K562 (cell line): Measurements from ENCODE around the gene CFHR4. TPM values are rescaled to one million over a fixed set of nuclear protein-coding genes. Genes with fewer than 3 reads are reported as not detected.

Source experiments
- ATAC-seq: fragments of 200-7000 bp; cut with Tn5 transposase; 3 replicates; pipeline ENCODE4 v1.9.1; 2020; ENCODE audit warnings: moderate library complexity
- BruUV-seq: library from RNA; stranded (reverse); fragments of 400-500 nt; replicated peaks from 2 replicates; lab custom pipeline; 2021; lab: Mats Ljungman, UMichigan
- CTCF ChIA-PET: fragments of 300-600 bp; formaldehyde crosslinking; extraction: SDS; loops from one replicate; lab custom pipeline; 2021; ENCODE audit warnings: low intra/inter-chr PET ratio; lab: Yijun Ruan, JAX
- POLR2A ChIA-PET: fragments of 300-600, 350-650 bp; sonication (Branson Sonifier 250); formaldehyde crosslinking; extraction: SDS; loops from one replicate; lab custom pipeline; 2021; ENCODE audit warnings: antibody characterized with exemption, inconsistent platforms; lab: Yijun Ruan, JAX
- DNase-seq, 4 experiments: peaks; one replicate each; pipeline versions ENCODE4 v3.0.0 to v3.0.0-alpha.2; 2011 to 2018; ENCODE audit warnings: low spot score in 3 of 4, mixed read lengths in 3 of 4; ENCODE audit errors: extremely low read depth in 1 of 4
- FAIRE-seq: peaks from 2 replicates; lab custom pipeline; 2011; peaks lifted over from hg19 to GRCh38; lab: Jason Lieb, UNC
- H2AFZ ChIP-seq: 2 replicates; pipeline ENCODE4 v1.6.0; 2011; ENCODE audit warnings: low read depth, low read length, control low read depth, inconsistent platforms
- H3K27ac ChIP-seq: fragments of 200-600 bp; 3 replicates; pipeline ENCODE4 v1.8.0; 2011; ENCODE audit warnings: low read depth, mild to moderate bottlenecking, control low read depth, inconsistent platforms, low read length, moderate library complexity, mixed read lengths; ENCODE audit errors: extremely low read depth
- H3K27me3 ChIP-seq, 2 experiments: fragments of 300-600 bp in 1 of 2; 2 replicates in 1 of 2; 3 replicates in 1 of 2; pipeline versions ENCODE4 v1.6.0 to v1.8.0; 2011; ENCODE audit warnings: inconsistent platforms in 2 of 2, low read length in 2 of 2, mild to moderate bottlenecking in 1 of 2, mixed read lengths in 1 of 2, moderate library complexity in 1 of 2; ENCODE audit not compliant: control insufficient read depth in 2 of 2, insufficient read depth in 2 of 2
- H3K36me3 ChIP-seq: fragments of 300-600 bp; 3 replicates; pipeline ENCODE4 v1.8.0; 2011; ENCODE audit warnings: mild to moderate bottlenecking, low read length, inconsistent platforms; ENCODE audit not compliant: control insufficient read depth, insufficient read depth
- H3K4me1 ChIP-seq, 2 experiments: fragments of 200-600 bp in 1 of 2; replicated peaks in 1 of 2; 2 replicates in 1 of 2; 3 replicates in 1 of 2; pipeline versions ENCODE4 v1.5.1 to v1.8.0; 2011; ENCODE audit warnings: inconsistent platforms in 2 of 2, low read length in 2 of 2, mild to moderate bottlenecking in 1 of 2, mixed read lengths in 1 of 2, moderate library complexity in 1 of 2; ENCODE audit not compliant: control insufficient read depth in 2 of 2, insufficient read depth in 2 of 2
- H3K4me2 ChIP-seq: 2 replicates; pipeline ENCODE4 v1.6.1; 2011; ENCODE audit warnings: low read length, control low read depth, inconsistent platforms, mixed read lengths; ENCODE audit not compliant: insufficient read depth
- H3K4me3 ChIP-seq: fragments of 200-600 bp; sonication (generic), shearing (Covaris generic); 2 replicates; pipeline ENCODE4 v1.5.1; 2016; ENCODE audit warnings: control low read depth, inconsistent platforms
- H3K79me2 ChIP-seq: fragments of 200-600 bp; 3 replicates; pipeline ENCODE4 v1.8.0; 2011; ENCODE audit warnings: low read length, inconsistent platforms; ENCODE audit not compliant: control insufficient read depth, insufficient read depth
- H3K9ac ChIP-seq, 2 experiments: 2 replicates each; pipeline versions ENCODE4 v1.6.0 to v1.6.1; 2011; ENCODE audit warnings: low read depth in 2 of 2, low read length in 2 of 2, control low read depth in 1 of 2, inconsistent platforms in 1 of 2, mild to moderate bottlenecking in 1 of 2, mixed read lengths in 1 of 2; ENCODE audit not compliant: insufficient read depth in 1 of 2
- H3K9me1 ChIP-seq: one replicate; pipeline ENCODE4 v1.6.0; 2011; ENCODE audit warnings: inconsistent platforms, mild to moderate bottlenecking, low read length, moderate library complexity; ENCODE audit not compliant: control insufficient read depth, insufficient read depth
- H3K9me3 ChIP-seq: replicated peaks from 2 replicates; pipeline ENCODE4 v1.5.1; 2011; ENCODE audit warnings: low read depth, low read length, inconsistent platforms; ENCODE audit not compliant: control insufficient read depth, insufficient read depth
- H4K20me1 ChIP-seq: replicated peaks from 2 replicates; pipeline ENCODE4 v1.6.1; 2011; ENCODE audit warnings: low read length, inconsistent platforms, mixed read lengths; ENCODE audit not compliant: control insufficient read depth, insufficient read depth
- ARID1B ChIP-seq: fragments of 450-650 bp; IDR thresholded peaks from 2 replicates; pipeline ENCODE4 v1.6.1; 2016; ENCODE audit warnings: antibody characterized with exemption, mild to moderate bottlenecking, inconsistent platforms
- GATA2 ChIP-seq: sonication (generic); formaldehyde crosslinking; IDR thresholded peaks from 2 replicates; pipeline ENCODE4 v1.4.0; 2020; ENCODE audit warnings: mild to moderate bottlenecking, missing genetic modification reagents
- MEIS2 ChIP-seq: fragments of 450-650 bp; IDR thresholded peaks from 2 replicates; pipeline ENCODE4 v1.6.1; 2014; ENCODE audit warnings: mild to moderate bottlenecking; ENCODE audit not compliant: partially characterized antibody
- RAD21 ChIP-seq, 2 experiments: fragments of 250-450 bp in 1 of 2; fragments of 450-650 bp in 1 of 2; sonication (Bioruptor Pico) in 1 of 2; formaldehyde crosslinking in 1 of 2; IDR thresholded peaks in 1 of 2; conservative IDR thresholded peaks in 1 of 2; 2 replicates each; pipeline versions ENCODE4 v1.4.0 to v1.8.0; 2020 to 2022; ENCODE audit warnings: mild to moderate bottlenecking in 2 of 2, moderate library complexity in 1 of 2
- WGBS: fragments of 100-300 bp; shearing (Covaris generic); methylation state at CpG from one replicate; pipeline ENCODE4 v1.1.6; 2016; ENCODE audit warnings: low coverage, mixed read lengths; ENCODE audit not compliant: insufficient coverage; ENCODE audit errors: missing lambda C conversion rate; 5-methylcytosine and 5-hydroxymethylcytosine counted together
- in situ Hi-C: fragments of 300-500 bp; cut with MboI; formaldehyde crosslinking; loops from 4 replicates; pipeline ENCODE4 v1.15.0; 2018; ENCODE audit warnings: inconsistent platforms, mixed read lengths
- intact Hi-C: fragments of 100-400 bp; cut with micrococcal nuclease; formaldehyde crosslinking; loops from 2 replicates; pipeline ENCODE4 v1.14.2; 2022
- polyA plus RNA-seq, 8 experiments: library from polyadenylated mRNA; depleted of rRNA in 4 of 8; stranded (reverse) in 5 of 8; unstranded in 3 of 8; fragments of >200 nt; fragmentation: Nextera tagmentation in 2 of 8; fragmentation: Illumina TruSeq in 1 of 8; extraction: Ambion mirVana in 2 of 8; extraction: Trizol in 1 of 8; gene quantifications; 2 replicates each; pipeline versions ENCODE4 v1.2.1 to v1.2.3, GENCODE V29; 2011 to 2014; ENCODE audit warnings: inconsistent platforms in 1 of 8, missing spikeins in 1 of 8
- total RNA-seq, 7 experiments: library from RNA; depleted of rRNA in 6 of 7; stranded (reverse); fragments of >200 nt in 6 of 7; fragmentation: Illumina TruSeq in 2 of 7; extraction: Trizol in 2 of 7; gene quantifications; 2 replicates each; pipeline versions ENCODE4 v1.2.1 to v1.2.3, GENCODE V29; 2011 to 2021; ENCODE audit warnings: low replicate concordance in 1 of 7
- TF ChIP-seq, protein P1 (sequence below): IDR thresholded peaks from 2 replicates; pipeline ENCODE4 v1.6.1; 2012; ENCODE audit warnings: low read depth, low read length, improper control_type of control experiment, borderline replicate concordance
- TF ChIP-seq, protein P2 (sequence below): fragments of 250-450 bp; sonication (Bioruptor Pico); IDR thresholded peaks from 2 replicates; pipeline ENCODE4 v1.5.0; 2022; ENCODE audit warnings: mild to moderate bottlenecking

Gene CFHR4
- total and polyA plus RNA-seq, 9 of the 15 experiments (the other 6 are each of a cell fraction or from before 2014, with no cell fraction given): 0.04 to 0.13 TPM; not detected in 7

- Histone ChIP-seq H3K9ac (no peak overlapping the region), H4K20me1 (no peaks in the 10 kb centered on the region), H3K9me1 (no peaks in the 10 kb centered on the region), H3K4me1 (no peaks in the 10 kb centered on the region), H3K36me3 (no peaks in the 10 kb centered on the region), H3K9me3 (no peaks in the 10 kb centered on the region), H3K27me3 (no peaks in the 10 kb centered on the region), H3K4me3 (no peak overlapping the region), H3K4me2 (no peak overlapping the region), H3K27ac (no peak overlapping the region), H2AFZ (no peak overlapping the region), H3K79me2 (no peaks in the 10 kb centered on the region)
- no TSS peak for BruUV-seq
- in situ Hi-C loops: no loop called here
- DNase-seq (no peak), FAIRE-seq (no peak), ATAC-seq (no peak)
- intact Hi-C loops: no loop called here
- ChIA-PET POLR2A (no interaction called here), CTCF (no interaction called here)
- 4% methylated on average over 2 of the region's 2 CpGs for WGBS
- TF ChIP-seq GATA2 (no peak), MEIS2 (no peak), RAD21 (CRISPR knock-in tag; conservative IDR thresholded peaks at IDR 0.05 in 1 of 2, IDR thresholded peaks at IDR 0.05 in 1 of 2) (no peak), ARID1B (no peak)
- TF ChIP-seq, protein P1, sequence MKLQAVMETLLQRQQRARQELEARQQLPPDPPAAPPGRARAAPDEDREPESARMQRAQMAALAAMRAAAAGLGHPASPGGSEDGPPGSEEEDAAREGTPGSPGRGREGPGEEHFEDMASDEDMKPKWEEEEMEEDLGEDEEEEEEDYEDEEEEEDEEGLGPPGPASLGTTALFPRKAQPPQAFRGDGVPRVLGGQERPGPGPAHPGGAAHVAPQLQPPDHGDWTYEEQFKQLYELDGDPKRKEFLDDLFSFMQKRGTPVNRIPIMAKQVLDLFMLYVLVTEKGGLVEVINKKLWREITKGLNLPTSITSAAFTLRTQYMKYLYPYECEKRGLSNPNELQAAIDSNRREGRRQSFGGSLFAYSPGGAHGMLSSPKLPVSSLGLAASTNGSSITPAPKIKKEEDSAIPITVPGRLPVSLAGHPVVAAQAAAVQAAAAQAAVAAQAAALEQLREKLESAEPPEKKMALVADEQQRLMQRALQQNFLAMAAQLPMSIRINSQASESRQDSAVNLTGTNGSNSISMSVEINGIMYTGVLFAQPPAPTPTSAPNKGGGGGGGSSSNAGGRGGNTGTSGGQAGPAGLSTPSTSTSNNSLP: no peak
- TF ChIP-seq, protein P2, sequence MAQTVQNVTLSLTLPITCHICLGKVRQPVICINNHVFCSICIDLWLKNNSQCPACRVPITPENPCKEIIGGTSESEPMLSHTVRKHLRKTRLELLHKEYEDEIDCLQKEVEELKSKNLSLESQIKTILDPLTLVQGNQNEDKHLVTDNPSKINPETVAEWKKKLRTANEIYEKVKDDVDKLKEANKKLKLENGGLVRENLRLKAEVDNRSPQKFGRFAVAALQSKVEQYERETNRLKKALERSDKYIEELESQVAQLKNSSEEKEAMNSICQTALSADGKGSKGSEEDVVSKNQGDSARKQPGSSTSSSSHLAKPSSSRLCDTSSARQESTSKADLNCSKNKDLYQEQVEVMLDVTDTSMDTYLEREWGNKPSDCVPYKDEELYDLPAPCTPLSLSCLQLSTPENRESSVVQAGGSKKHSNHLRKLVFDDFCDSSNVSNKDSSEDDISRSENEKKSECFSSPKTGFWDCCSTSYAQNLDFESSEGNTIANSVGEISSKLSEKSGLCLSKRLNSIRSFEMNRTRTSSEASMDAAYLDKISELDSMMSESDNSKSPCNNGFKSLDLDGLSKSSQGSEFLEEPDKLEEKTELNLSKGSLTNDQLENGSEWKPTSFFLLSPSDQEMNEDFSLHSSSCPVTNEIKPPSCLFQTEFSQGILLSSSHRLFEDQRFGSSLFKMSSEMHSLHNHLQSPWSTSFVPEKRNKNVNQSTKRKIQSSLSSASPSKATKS (CRISPR knock-in tag): no peak
Observed at GRCh38 chr1:196951711-196952394, 64.0 kb downstream of the CFHR4 start.
